Caco-2 (cell line): ENCODE results near the gene CLEC18C. TPM values are rescaled to one million over a fixed set of nuclear protein-coding genes. Genes with fewer than 3 reads are reported as not detected.
A peak's percentile ranks its signal among the peaks of the same experiment; 100 is the strongest.
"Not testable (repeated sequence)": the region's sequence is repeated elsewhere in the genome, so short reads cannot be mapped to it uniquely, and the experiment has no call there.

Experiments
- BruUV-seq: library from RNA; stranded (reverse); fragments of 400-500 nt; replicated peaks from 2 replicates; lab custom pipeline; 2021; lab: Mats Ljungman, UMichigan
- CTCF ChIA-PET: fragments of 300-600 bp; sonication (Branson Sonifier 250); formaldehyde crosslinking; loops from one replicate; lab custom pipeline; 2022; ENCODE audit warnings: antibody characterized with exemption; lab: Charles Lee
- POLR2A ChIA-PET: fragments of 300-600 bp; sonication (Branson Sonifier 250); formaldehyde crosslinking; loops from one replicate; lab custom pipeline; 2022; ENCODE audit warnings: antibody characterized with exemption; lab: Charles Lee
- DNase-seq, 2 experiments: peaks; one replicate each; pipeline versions ENCODE4 v3.0.0 to v3.0.0-alpha.2; 2020 to 2022
- H3K27me3 ChIP-seq: replicated peaks from 2 replicates; pipeline ENCODE4 v1.6.0; 2011; ENCODE audit warnings: low read length; ENCODE audit not compliant: control insufficient read depth, insufficient read depth
- H3K36me3 ChIP-seq: 2 replicates; pipeline ENCODE4 v1.5.1; 2011; ENCODE audit warnings: low read length; ENCODE audit not compliant: control insufficient read depth, insufficient read depth
- H3K4me1 ChIP-seq: fragments of 250-450 bp; sonication (Bioruptor Pico); 2 replicates; pipeline ENCODE4 v1.5.1; 2020; ENCODE audit warnings: mild to moderate bottlenecking
- H3K4me3 ChIP-seq: 2 replicates; pipeline ENCODE4 v1.5.1; 2011; ENCODE audit warnings: low read depth, mild to moderate bottlenecking, control low read depth, low read length
- H3K9me3 ChIP-seq: fragments of 250-450 bp; sonication (Bioruptor Pico); 2 replicates; pipeline ENCODE4 v1.5.1; 2020; ENCODE audit warnings: mild to moderate bottlenecking, moderate library complexity
- H3K27ac Mint-ChIP-seq: one replicate; pipeline ENCODE4 v1.8.0; 2022; ENCODE audit warnings: mixed read lengths; ENCODE audit not compliant: unreplicated experiment
- H3K27me3 Mint-ChIP-seq: one replicate; pipeline ENCODE4 v1.8.0; 2022; ENCODE audit warnings: mixed read lengths; ENCODE audit not compliant: insufficient read depth, unreplicated experiment
- H3K36me3 Mint-ChIP-seq: one replicate; pipeline ENCODE4 v1.8.0; 2022; ENCODE audit warnings: mild to moderate bottlenecking, mixed read lengths; ENCODE audit not compliant: insufficient read depth, unreplicated experiment
- H3K4me1 Mint-ChIP-seq: one replicate; pipeline ENCODE4 v1.8.0; 2022; ENCODE audit warnings: low read depth, mixed read lengths; ENCODE audit not compliant: unreplicated experiment
- H3K4me3 Mint-ChIP-seq: one replicate; pipeline ENCODE4 v1.8.0; 2022; ENCODE audit warnings: mild to moderate bottlenecking, moderate library complexity, mixed read lengths; ENCODE audit not compliant: unreplicated experiment
- H3K9me3 Mint-ChIP-seq: one replicate; pipeline ENCODE4 v1.8.0; 2022; ENCODE audit warnings: mixed read lengths; ENCODE audit not compliant: unreplicated experiment
- intact Hi-C: fragments of 100-400 bp; cut with micrococcal nuclease; formaldehyde crosslinking; loops from one replicate; pipeline ENCODE4 v1.10.0; 2022; ENCODE audit not compliant: unreplicated experiment
- total RNA-seq: library from RNA; stranded (reverse); gene quantifications from 2 replicates; pipeline ENCODE4 v1.2.3, GENCODE V29; 2022

Gene CLEC18C
- total RNA-seq, 1 experiment from 2014 or later = 0.50 TPM

DNA sequence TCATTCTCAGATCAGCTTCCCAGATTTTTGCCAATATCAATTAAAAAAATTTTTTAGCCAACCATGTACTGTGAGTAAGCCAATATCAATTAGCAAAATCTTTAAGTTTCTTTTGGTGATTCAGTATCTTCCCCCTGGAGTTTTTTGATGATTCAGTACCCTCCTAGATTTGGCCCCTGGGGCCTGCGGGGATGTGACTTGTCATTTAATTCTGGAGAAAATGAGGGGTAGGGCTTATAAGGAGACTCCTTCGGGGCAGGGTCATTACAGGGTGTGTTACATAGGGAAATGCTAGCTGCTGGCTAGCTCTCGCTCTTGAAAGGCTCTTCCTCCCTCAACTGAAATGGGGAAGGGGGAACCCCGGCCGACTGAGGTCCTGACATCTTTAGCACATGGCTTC is 17.0 kb downstream of the CLEC18C start:
- H3K9me3 Mint-ChIP-seq, DNase-seq, BruUV-seq, CTCF ChIA-PET, POLR2A ChIA-PET, H3K27ac Mint-ChIP-seq, H3K36me3 ChIP-seq, H3K36me3 Mint-ChIP-seq, intact Hi-C loops, H3K27me3 Mint-ChIP-seq, H3K9me3 ChIP-seq, H3K4me1 Mint-ChIP-seq, H3K4me1 ChIP-seq, H3K4me3 Mint-ChIP-seq, H3K27me3 ChIP-seq, H3K4me3 ChIP-seq: not testable (repeated sequence)

DNA sequence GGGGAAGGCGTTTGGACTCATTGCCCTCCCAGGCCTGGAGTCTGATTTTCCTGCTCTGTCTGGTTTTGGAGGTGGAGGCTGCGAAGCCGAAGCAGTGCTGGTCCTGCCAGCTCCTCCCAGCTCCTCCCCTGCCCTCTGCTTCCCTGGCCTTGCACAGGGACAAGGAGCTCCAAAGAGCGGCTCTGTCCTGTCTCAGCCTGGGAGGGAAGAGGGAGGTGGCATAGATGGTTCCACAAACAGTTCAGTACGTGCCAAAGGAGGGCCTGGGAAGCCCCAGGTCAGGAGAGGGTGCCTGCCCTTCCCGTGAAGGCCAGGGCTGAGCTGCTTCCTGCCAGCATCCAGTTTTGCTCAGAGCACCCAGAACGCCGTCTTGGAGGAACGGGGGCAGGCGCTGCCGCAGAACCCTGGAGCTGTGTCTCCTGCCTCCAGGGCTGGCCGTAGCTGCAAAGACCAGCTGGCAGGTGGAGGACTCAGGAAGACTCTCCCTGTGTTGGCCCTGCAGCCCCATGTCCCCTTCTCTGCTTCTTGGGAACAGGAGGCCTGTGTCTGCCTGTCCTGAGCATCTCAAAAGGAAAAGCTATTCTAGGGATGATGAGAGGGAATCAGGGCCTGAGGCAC is 23.2 kb downstream of the CLEC18C start:
- H3K4me3 ChIP-seq = not testable (repeated sequence)

DNA sequence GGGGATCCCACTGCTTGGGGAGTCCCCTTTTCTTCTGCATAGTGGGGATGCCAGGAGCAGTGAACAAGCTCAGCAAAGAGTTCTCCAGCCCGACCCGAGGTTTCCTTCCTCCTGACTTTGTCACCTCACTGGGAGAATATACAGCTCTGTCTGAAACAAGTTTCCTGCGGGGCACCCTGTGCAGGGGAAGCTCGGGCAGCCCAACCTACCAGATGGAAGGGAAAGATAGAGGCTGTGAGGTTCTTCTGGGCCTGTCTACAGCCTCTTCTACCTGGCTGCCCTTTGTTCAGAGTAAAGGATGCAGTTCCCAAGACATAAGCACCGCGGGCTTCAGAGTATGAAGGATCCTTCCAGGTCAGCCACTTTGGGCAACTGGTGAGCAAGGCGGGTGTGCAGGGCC is 24.0 kb downstream of the CLEC18C start:
- H3K9me3 Mint-ChIP-seq, BruUV-seq, CTCF ChIA-PET, POLR2A ChIA-PET, H3K4me1 Mint-ChIP-seq, H3K27me3 ChIP-seq, H3K27me3 Mint-ChIP-seq, DNase-seq, H3K4me1 ChIP-seq, intact Hi-C loops, H3K4me3 ChIP-seq, H3K36me3 ChIP-seq, H3K4me3 Mint-ChIP-seq, H3K36me3 Mint-ChIP-seq, H3K9me3 ChIP-seq, H3K27ac Mint-ChIP-seq: not testable (repeated sequence)

More for the DNA sequence above, 23.2 kb downstream of the CLEC18C start:
- POLR2A ChIA-PET, H3K4me1 Mint-ChIP-seq, CTCF ChIA-PET, intact Hi-C loops, H3K27ac Mint-ChIP-seq, DNase-seq, H3K27me3 ChIP-seq, H3K4me1 ChIP-seq, H3K9me3 ChIP-seq, BruUV-seq, H3K36me3 Mint-ChIP-seq, H3K27me3 Mint-ChIP-seq, H3K9me3 Mint-ChIP-seq, H3K4me3 Mint-ChIP-seq, H3K36me3 ChIP-seq: not testable (repeated sequence)

DNA sequence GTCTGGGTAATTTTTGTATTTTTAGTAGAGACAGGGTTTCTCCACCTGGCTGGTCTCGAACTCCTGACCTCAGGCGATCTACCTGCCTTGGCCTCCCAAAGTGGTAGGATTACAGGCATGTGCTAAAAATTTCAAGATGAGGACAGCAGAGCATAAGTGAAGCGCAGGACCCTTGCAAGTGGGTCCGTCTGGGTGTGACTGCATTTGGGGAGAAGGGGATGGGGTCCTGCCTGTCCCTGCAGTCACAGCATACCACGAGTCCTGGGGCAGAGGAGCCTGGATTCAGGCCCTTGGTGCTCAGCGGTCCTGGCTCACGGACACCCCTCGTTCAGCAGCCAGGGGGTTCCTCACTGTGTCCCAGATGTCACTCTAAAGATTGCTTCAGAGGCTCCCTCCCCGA is 24.6 kb downstream of the CLEC18C start:
- CTCF ChIA-PET = not testable (repeated sequence)

DNA sequence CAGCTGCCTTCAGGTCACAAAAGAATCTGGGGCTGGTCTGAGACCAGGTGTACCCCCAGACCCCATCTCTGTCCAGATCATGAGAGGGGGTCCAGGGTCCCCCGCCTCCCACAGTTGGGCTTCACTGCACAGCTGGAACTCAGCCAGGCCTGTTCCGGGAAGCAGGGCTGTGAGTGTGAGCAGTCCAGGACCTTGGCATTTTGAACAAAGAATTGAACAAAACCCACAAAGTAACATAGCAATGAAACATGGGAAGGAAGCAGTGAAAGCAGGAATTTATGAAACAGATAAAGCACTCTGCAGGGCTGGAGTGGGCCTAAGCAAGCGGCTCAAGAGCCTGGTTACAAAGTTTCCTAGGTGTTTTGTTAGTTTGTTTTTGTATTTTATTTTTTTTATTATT is 25.1 kb downstream of the CLEC18C start:
- DNase-seq, H3K9me3 ChIP-seq, H3K27ac Mint-ChIP-seq: not testable (repeated sequence)

More for the DNA sequence above, 24.6 kb downstream of the CLEC18C start:
- H3K27me3 Mint-ChIP-seq, H3K9me3 Mint-ChIP-seq, H3K27me3 ChIP-seq, H3K36me3 ChIP-seq, H3K4me3 Mint-ChIP-seq, H3K4me1 Mint-ChIP-seq, POLR2A ChIA-PET, H3K36me3 Mint-ChIP-seq, H3K4me1 ChIP-seq, DNase-seq, intact Hi-C loops, BruUV-seq, H3K9me3 ChIP-seq, H3K4me3 ChIP-seq, H3K27ac Mint-ChIP-seq: not testable (repeated sequence)

DNA sequence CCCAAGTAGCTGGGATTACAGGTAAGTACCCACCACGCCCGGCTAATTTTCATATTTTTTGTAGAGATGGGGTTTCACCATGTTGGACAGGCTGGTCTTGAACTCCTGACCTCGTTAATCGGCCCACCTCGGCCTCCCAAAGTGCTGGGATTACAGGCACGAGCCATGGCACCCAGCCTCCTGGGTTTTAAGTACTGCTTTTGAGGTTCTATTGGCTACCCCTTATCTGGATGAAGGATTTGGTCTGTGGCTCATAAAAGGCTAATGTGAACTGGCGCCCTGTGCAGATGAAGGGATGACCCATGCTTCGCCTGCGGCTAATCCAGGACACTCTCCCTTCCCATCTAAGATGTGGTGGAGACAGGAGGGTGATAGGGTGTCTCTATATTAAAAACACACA is 25.6 kb downstream of the CLEC18C start:
- H3K9me3 Mint-ChIP-seq, H3K27me3 ChIP-seq, H3K4me3 Mint-ChIP-seq, H3K4me3 ChIP-seq, H3K27me3 Mint-ChIP-seq, H3K36me3 ChIP-seq, DNase-seq, CTCF ChIA-PET, H3K4me1 ChIP-seq, H3K36me3 Mint-ChIP-seq, POLR2A ChIA-PET, H3K4me1 Mint-ChIP-seq, intact Hi-C loops, H3K27ac Mint-ChIP-seq, H3K9me3 ChIP-seq: not testable (repeated sequence)
- BruUV-seq = TSS peak; percentile 41

More for the DNA sequence above, 25.1 kb downstream of the CLEC18C start:
- H3K36me3 ChIP-seq, H3K4me3 Mint-ChIP-seq, intact Hi-C loops, H3K36me3 Mint-ChIP-seq, H3K4me1 Mint-ChIP-seq, POLR2A ChIA-PET, H3K27me3 ChIP-seq, H3K27me3 Mint-ChIP-seq, H3K9me3 Mint-ChIP-seq, H3K4me1 ChIP-seq, H3K4me3 ChIP-seq, BruUV-seq, CTCF ChIA-PET: not testable (repeated sequence)

DNA sequence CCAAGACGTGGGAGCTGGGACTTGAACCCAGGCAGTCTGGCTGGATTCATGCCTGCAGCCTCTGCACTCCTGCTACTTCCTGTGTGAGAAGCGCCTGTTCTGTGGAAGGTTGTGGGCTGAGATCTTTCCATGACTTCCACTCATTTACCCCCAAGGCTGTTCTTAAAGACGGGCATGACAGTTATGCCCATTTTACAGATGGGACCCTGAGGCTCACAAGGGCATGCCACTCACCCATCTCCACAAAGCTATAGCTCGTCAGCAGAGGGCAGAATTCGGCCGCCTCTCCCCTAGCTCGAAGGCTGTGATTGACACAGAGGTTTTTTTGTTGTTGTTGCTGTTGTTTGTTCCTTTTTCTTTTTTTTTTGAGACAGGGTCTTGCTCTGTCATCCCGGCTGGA is 26.5 kb downstream of the CLEC18C start:
- H3K27ac Mint-ChIP-seq, H3K4me1 Mint-ChIP-seq, intact Hi-C loops, DNase-seq, H3K9me3 ChIP-seq, H3K36me3 Mint-ChIP-seq, CTCF ChIA-PET, H3K4me3 Mint-ChIP-seq, H3K27me3 Mint-ChIP-seq, H3K27me3 ChIP-seq, H3K9me3 Mint-ChIP-seq, BruUV-seq, H3K4me1 ChIP-seq, POLR2A ChIA-PET, H3K36me3 ChIP-seq, H3K4me3 ChIP-seq: not testable (repeated sequence)
